Muscle layer of duodenum (tissue), 2 donors: Measurements from ENCODE around the gene MYH6.
"Not testable (repeated sequence)": the region's sequence is repeated elsewhere in the genome, so short reads cannot be mapped to it uniquely, and the experiment has no call there.

Experiments used
- H3K27ac ChIP-seq: one replicate; pipeline ENCODE4 v1.7.0; 2013; ENCODE audit warnings: mild to moderate bottlenecking, low read length
- H3K27me3 ChIP-seq: one replicate; pipeline ENCODE4 v1.7.0; 2013; ENCODE audit warnings: low read depth, mild to moderate bottlenecking, control low read depth, low read length
- H3K36me3 ChIP-seq, 2 donors: one replicate each; pipeline ENCODE4 v1.7.0; 2013; ENCODE audit warnings: low read length in 2 of 2, control low read depth in 1 of 2, mild to moderate bottlenecking in 1 of 2; ENCODE audit not compliant: insufficient read depth in 2 of 2, control insufficient read depth in 1 of 2
- H3K4me1 ChIP-seq, 2 donors: one replicate each; pipeline ENCODE4 v1.7.0; 2013; ENCODE audit warnings: low read length in 2 of 2, mild to moderate bottlenecking in 2 of 2, control low read depth in 1 of 2, moderate library complexity in 1 of 2; ENCODE audit not compliant: insufficient read depth in 2 of 2, control insufficient read depth in 1 of 2
- H3K4me3 ChIP-seq, 2 donors: one replicate each; pipeline ENCODE4 v1.7.0; 2013; ENCODE audit warnings: low read length in 2 of 2, low read depth in 1 of 2, mild to moderate bottlenecking in 1 of 2
- H3K9me3 ChIP-seq, 2 donors: one replicate each; pipeline ENCODE4 v1.7.0; 2013; ENCODE audit warnings: low read length in 2 of 2, control low read depth in 1 of 2, mild to moderate bottlenecking in 1 of 2; ENCODE audit not compliant: control insufficient read depth in 1 of 2
- donor health status: healthy.

Gene MYH6

DNA sequence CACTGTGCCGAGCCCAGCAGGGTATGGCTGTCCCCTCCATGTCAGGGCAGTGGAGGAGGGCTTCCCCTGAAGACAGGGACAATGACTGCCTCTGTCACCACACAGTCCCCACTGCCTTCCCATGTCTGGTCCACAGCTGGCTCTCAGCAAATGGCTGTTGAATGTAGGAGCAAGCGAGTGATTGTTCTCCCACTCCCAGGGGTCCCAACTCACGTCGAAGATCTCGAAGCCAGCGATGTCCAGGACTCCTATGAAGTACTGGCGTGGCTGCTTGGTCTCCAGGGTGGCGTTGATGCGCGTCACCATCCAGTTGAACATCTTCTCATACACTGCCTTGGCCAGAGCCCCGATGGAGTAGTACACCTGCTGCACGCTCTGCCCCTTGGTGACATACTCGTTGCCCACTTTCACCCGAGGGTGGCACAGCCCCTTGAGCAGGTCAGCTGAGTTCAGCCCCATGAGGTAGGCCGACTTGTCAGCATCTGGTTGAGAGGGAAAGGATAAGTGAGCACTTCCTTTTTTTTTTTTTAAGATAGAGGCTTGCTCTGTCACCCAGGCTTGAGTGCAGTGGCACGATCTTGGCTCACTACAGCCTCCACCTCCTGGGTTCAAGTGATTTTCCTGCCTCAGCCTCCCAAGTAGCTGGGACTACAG is 7.5 kb downstream of the MYH6 start:
- H3K4me1 ChIP-seq, H3K4me3 ChIP-seq, H3K9me3 ChIP-seq, H3K27ac ChIP-seq, H3K27me3 ChIP-seq, H3K36me3 ChIP-seq: not testable (repeated sequence)

GRCh38 chr14:23399591-23399990 is 8.5 kb downstream of the MYH6 start:
- Histone ChIP-seq H3K9me3 (no peaks in the 10 kb centered on the region), H3K27me3 (no peaks in the 10 kb centered on the region), H3K4me3 (no peak overlapping the region), H3K36me3 (no peaks in the 10 kb centered on the region), H3K4me1 (no peaks in the 10 kb centered on the region), H3K27ac (no peak overlapping the region)

DNA sequence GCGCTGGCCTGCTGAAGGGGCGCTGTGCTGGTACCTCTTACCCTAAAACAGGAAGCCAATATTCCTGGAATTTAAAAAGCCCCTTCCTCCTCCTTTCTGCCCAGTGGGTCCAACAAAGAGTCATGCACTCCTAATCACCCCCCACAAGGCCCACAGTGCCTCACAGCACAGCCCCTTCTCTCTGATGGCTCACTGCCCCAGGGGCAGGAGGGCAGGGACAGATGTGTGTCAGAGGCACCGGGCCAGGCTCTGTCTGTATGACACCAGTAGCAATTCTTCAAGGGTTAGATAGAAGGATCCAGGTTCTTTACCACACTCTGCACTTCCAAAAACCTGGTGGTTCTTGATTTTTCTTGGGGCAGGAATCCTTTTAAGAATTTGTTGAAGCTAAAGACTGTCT is 8.9 kb downstream of the MYH6 start:
- H3K27ac ChIP-seq: no peak overlapping the region
- H3K36me3 ChIP-seq: no peaks in the 10 kb centered on the region
- H3K4me3 ChIP-seq: no peak overlapping the region
- H3K4me1 ChIP-seq: no peaks in the 10 kb centered on the region
- no peaks in the 10 kb centered on the region for H3K27me3 ChIP-seq
- no peaks in the 10 kb centered on the region for H3K9me3 ChIP-seq

- Histone ChIP-seq H3K27me3 (no peaks in the 10 kb centered on the region), H3K4me1 (no peaks in the 10 kb centered on the region), H3K27ac (no peak overlapping the region), H3K4me3 (no peak overlapping the region), H3K36me3 (no peaks in the 10 kb centered on the region), H3K9me3 (no peaks in the 10 kb centered on the region)
Observed at GRCh38 chr14:23398348-23398747, 9.7 kb downstream of the MYH6 start.

GRCh38 chr14:23396781-23397407 is 11.2 kb downstream of the MYH6 start:
- Histone ChIP-seq H3K4me1 (no peaks in the 10 kb centered on the region), H3K27me3 (no peaks in the 10 kb centered on the region), H3K36me3 (no peaks in the 10 kb centered on the region), H3K9me3 (no peaks in the 10 kb centered on the region), H3K4me3 (no peak overlapping the region), H3K27ac (no peak overlapping the region)

DNA sequence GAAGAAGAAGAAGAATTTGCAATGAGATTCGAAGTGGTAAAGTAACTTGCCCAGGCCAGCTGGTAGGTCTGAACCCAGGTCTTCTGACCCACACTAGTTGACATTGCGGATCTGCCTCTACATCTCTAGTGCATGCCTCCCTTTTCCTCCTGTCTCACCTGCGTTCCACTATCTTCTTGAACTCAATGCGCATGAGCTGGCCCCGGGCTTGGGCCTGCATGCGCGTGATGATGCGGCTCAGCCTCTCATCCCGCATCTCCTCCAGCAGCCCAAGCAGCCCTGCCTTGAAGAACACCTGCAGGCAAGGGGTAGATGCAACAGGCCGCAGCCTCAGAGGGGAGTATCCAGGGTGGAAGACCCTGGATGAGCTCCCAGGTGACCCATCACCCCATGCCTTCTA is 11.9 kb downstream of the MYH6 start:
- Histone ChIP-seq H3K27ac (no peak overlapping the region), H3K9me3 (no peaks in the 10 kb centered on the region), H3K36me3 (no peaks in the 10 kb centered on the region), H3K4me3 (no peak overlapping the region), H3K4me1 (no peaks in the 10 kb centered on the region), H3K27me3 (no peaks in the 10 kb centered on the region)

DNA sequence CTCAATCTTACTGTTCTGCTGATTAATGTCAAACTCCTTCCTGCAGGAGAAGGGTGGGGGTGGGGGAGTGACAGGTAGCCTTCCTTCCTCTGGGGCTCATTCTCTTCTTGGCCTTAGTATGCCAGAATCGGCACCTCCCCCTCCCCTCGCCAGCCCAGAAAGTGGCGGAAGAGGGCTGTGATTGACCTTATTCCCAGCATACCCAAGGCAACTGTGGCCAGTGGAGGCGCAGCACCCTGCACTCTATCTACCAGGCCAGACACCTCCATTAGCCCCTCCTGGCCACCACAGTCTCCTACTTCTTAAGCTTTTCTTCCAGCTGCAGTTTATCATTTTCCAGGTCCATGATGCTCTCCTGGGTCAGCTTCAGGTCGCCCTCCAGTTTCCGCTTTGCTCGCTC is 15.5 kb downstream of the MYH6 start:
- H3K27me3 ChIP-seq: no peaks in the 10 kb centered on the region
- no peak overlapping the region for H3K27ac ChIP-seq
- H3K36me3 ChIP-seq: no peaks in the 10 kb centered on the region
- no peaks in the 10 kb centered on the region for H3K9me3 ChIP-seq
- no peak overlapping the region for H3K4me3 ChIP-seq
- H3K4me1 ChIP-seq: no peaks in the 10 kb centered on the region

DNA sequence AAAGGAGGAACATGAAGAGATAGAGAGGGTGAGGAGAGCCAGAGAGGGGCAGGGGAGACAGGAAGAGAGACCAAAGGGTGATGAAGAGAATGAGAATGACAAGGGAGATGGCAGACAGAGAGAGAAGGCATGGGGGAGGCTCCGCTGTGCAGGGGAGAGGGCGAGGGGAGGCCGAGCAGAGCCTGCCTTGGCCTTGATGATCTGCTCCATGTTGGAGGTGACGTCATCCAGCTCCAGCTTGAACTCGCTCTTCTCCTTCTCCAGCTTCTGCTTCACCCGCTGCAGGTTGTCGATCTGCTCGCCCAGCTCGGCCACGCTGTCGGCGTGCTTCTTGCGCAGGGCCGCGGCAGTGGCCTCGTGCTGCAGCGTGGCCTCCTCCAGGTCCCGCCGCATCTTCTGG is 18.2 kb downstream of the MYH6 start:
- H3K27ac ChIP-seq, H3K27me3 ChIP-seq, H3K9me3 ChIP-seq, H3K4me1 ChIP-seq, H3K4me3 ChIP-seq, H3K36me3 ChIP-seq: not testable (repeated sequence)

GRCh38 chr14:23389396-23389795 is 18.7 kb downstream of the MYH6 start:
- Histone ChIP-seq H3K4me1 (no peaks in the 10 kb centered on the region), H3K36me3 (no peaks in the 10 kb centered on the region), H3K27ac (no peak overlapping the region), H3K4me3 (no peak overlapping the region), H3K9me3 (no peaks in the 10 kb centered on the region), H3K27me3 (no peaks in the 10 kb centered on the region)

GRCh38 chr14:23388996-23389395 is 19.1 kb downstream of the MYH6 start:
- Histone ChIP-seq H3K4me3 (no peak overlapping the region), H3K4me1 (no peaks in the 10 kb centered on the region), H3K36me3 (no peaks in the 10 kb centered on the region), H3K27me3 (no peaks in the 10 kb centered on the region), H3K27ac (no peak overlapping the region), H3K9me3 (no peaks in the 10 kb centered on the region)

DNA sequence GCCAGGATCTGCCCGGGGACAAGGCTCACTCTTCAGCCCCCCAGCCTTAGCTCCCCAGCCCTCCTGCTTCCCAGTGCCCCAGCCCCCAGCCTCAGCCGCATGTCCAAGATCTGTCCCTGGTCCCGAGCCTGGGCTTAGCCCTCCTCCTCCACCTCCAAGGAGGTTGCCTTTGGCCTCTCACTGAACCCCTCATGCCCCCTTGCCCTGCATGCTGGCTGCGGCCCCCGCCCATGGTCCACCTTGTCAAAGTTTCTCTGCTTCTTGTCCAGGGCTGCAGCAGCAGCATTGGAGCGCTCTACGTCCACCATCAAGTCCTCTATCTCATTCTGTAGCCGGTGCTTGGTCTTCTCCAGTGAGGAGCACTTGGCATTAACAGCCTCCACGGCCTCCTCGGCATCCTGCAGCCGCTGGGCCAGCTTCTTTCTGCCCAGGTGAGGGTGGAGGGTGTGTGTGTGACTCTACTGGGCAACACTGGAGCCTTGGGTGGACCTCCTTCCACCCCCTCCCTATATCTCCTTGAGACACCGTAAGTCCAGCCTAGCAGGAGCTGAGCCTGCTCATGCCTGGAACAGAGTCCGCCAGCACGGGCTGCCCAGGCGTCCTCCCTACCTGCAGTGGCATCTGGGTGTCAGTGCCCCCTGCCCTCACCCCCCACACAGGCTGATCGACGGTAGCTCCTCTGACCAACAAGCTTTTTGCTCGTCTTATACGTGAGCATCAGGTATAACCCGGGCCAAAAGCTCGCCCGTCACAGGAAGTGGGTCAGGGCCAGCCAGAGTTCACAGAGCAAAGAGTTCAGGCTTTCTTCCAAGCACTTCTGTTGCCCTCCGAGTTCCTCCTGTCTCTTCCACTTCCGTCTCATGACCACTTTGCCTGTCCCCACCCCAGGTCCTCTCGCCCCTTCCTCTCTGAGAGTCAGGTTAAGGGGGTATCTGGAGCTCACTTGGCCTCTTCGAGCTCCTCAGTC is 19.9 kb downstream of the MYH6 start:
- Histone ChIP-seq H3K27ac (no peak overlapping the region), H3K27me3 (no peaks in the 10 kb centered on the region)

More for the DNA sequence above, 19.9 kb downstream of the MYH6 start:
- H3K4me3 ChIP-seq: no peak overlapping the region
- H3K36me3 ChIP-seq: no peaks in the 10 kb centered on the region
- H3K9me3 ChIP-seq: no peaks in the 10 kb centered on the region
- no peaks in the 10 kb centered on the region for H3K4me1 ChIP-seq
